DOHH2 (cell line): ENCODE results near the gene ELOB.

Source experiments
- CTCF ChIP-seq: fragments of 200-600 bp; sonication (generic); IDR thresholded peaks from one replicate; pipeline ENCODE4 v1.5.1; 2014; ENCODE audit warnings: antibody characterized with exemption, mild to moderate bottlenecking, low read depth, low read length; ENCODE audit not compliant: poor library complexity, severe bottlenecking
- EZH2phosphoT487 ChIP-seq: fragments of 200-600 bp; sonication (generic); IDR thresholded peaks from 2 replicates; pipeline ENCODE4 v1.6.1; 2017; ENCODE audit warnings: borderline replicate concordance, mild to moderate bottlenecking, antibody characterized with exemption, low read length, moderate library complexity, mixed read lengths

- no peak for TF ChIP-seq CTCF
- TF ChIP-seq EZH2phosphoT487: no peak
Observed at GRCh38 chr16:2811703-2812471, 34.8 kb upstream of the ELOB start.
